Skin epidermis (tissue), 12 donors: ENCODE data around the gene ZNF581.

Experiments used
- H3K27ac ChIP-seq, 21 experiments: fragments of 200-600 bp; sonication (generic) in 11 of 21; one replicate each; pipeline ENCODE4 v1.5.0; 2020; ENCODE audit warnings: mild to moderate bottlenecking in 3 of 21, inconsistent platforms in 2 of 21, moderate library complexity in 2 of 21
- H3K4me3 ChIP-seq, 7 experiments: fragments of 200-600 bp; sonication (generic) in 2 of 7; one replicate each; pipeline ENCODE4 v1.5.0; 2020; ENCODE audit warnings: inconsistent platforms in 2 of 7, mild to moderate bottlenecking in 2 of 7, moderate library complexity in 1 of 7

ZNF581 gene

DNA sequence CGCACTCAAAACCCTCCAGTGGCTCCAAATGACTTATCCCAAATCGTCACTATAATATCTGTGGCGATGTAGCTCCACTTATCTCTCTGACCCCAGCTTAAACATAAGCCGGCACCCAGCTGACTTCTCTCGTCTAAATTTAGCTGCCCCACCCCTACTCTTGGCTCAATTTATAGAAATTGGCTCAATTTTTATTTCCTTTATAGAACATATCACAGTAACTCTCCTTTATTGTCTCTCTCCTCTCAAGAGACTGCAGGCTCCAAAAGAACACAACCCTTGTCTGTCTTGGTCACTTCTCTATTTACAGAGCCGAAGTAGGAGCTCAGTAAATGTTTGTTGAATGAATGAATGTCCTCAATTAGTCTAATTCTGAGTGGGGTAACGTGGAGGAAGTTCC, 19.9 kb upstream of the ZNF581 start:
- Histone ChIP-seq H3K4me3 (no peak overlapping the region), H3K27ac (peak overlapping the region in 7 of 21 experiments; percentile 26 to 97 (median 93))

DNA sequence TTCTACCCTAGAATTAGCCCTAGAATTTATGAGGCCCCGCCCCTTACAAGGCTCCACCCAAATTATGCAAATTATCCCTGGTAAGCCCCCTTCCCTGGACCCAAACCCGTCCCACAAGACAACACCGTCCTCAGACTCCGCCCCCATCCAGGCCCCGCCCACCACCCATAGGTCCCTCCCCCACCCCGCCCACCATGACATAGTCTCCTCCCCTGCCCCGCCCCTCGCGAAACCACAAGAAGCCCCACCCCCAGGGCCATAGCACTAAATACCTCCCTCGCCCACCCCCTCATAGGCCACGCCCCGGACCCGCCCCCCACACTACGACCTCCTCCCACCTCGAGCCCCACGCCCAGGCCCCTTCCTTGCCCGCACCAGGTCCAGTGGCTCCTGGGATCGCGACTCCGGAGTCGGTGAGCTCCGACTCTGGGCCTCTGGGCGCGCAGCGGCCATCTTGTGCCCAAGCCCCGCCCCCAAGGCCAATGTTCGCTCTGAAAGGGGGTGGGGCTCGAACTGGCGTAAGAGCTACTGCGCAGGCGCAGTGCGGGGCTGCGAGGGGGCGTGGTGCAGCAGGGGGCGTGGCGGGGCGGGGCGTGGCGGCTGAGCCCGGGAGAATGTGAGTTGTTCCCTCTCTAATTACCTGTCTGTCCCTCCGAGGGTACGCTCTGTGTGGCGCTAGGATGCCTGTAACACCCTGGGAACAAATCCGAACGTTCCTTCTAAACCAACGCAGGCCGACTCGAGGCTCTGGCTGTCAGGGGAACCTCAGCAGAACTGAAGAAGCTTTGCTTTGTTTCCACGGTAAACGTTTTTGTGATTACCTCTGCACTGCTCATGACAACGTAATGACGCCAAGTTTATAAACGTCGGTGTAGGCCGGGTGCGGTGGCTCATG, 19.1 kb upstream of the ZNF581 start, which contains the start of gene ZNF784:
Gene ZNF784 (minus strand): TSS at position 458 of the 895 bp plus-strand sequence. CDS start 5 bp downstream, at position 453.
- Histone ChIP-seq H3K4me3 (peak within 1 kb of the TSS; percentile 39 to 58 (median 51)), H3K27ac (peak within 1 kb of the TSS; percentile 70 to 98 (median 93))

DNA sequence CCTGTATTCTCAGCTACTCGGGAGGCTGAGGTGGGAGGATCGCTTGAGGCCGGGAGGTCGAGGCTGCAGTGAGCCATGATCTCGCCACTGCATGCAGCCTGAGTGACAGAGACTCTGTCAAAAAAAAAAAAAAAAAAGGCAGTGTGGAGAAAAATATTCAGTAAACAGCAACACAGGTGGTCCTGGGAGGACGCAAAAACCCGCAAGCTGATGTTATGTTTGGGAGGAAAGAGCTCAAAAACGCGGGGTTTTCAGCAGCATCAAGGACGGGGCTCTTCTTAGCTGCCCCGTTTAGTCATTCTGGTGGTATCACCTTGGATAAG, 18.5 kb upstream of the ZNF581 start:
- H3K27ac ChIP-seq, result peak overlapping the region in 14 of 21 experiments; percentile 84 to 98 (median 93)
- peak overlapping the region; percentile 39 to 58 (median 51) for H3K4me3 ChIP-seq

DNA sequence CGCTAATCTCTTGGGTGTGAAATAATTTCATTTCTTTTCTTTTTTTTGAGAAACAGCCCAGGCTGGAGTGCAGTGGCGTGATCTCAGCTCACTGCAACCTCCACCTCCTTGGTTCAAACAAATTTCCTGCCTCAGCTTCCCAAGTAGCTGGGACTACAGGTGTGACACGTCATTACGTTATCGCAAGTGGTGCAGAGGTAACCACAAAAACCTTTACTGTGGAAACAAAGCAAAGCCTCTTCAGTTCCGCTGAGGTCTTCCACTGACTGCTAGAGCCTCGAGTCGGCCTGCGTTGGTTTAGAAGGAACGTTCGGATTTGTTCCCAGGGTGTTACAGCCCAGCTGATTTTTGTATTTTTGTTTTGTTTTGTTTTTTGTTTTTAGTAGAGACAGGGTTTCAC, 17.1 kb upstream of the ZNF581 start:
- H3K4me3 ChIP-seq, result no peak overlapping the region
- peak overlapping the region in 2 of 21 experiments; percentile 52 to 65 for H3K27ac ChIP-seq

DNA sequence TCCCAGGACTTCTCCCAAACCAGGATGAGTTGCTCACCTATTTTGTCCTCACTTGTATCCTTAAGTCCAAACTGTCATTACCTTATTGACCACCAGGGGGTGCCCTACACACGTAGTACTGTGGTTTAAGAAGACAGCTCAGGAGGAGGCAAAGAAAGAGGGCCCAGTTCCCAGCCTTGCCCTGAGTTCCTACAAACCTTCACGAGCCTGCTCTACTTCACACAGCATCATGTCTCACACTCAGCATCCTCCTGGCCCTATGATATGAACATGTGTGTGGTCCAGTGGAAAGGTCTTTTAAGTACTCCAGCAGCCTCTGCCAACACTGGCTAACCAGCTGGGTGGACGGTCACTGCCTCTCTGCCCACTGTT, 11.0 kb upstream of the ZNF581 start:
- Histone ChIP-seq H3K27ac (peak overlapping the region in 1 of 21 experiments; percentile 7), H3K4me3 (no peak overlapping the region)

DNA sequence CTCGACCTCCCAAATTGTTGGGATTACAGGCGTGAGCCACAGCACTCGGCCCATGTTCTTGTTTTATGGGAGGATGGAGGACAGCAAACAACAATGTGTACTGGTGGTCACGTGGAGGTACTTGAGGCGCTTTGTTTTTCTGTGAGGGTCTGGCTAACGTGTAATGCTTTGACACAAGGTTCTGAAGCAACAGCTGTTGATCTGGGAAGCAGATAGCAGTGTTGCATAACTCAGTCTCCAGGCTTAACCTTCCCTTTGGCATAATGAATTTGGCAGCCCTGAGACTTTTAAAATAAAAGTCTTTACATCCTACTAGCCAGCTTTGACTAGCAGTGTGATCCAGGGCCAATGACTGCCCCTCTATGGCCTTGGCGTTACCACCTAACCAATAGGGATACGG, 9.6 kb upstream of the ZNF581 start:
- H3K27ac ChIP-seq, result peak overlapping the region in 7 of 21 experiments; percentile 56 to 99 (median 96)
- H3K4me3 ChIP-seq, result peak overlapping the region in 1 of 7 experiments; percentile 98

DNA sequence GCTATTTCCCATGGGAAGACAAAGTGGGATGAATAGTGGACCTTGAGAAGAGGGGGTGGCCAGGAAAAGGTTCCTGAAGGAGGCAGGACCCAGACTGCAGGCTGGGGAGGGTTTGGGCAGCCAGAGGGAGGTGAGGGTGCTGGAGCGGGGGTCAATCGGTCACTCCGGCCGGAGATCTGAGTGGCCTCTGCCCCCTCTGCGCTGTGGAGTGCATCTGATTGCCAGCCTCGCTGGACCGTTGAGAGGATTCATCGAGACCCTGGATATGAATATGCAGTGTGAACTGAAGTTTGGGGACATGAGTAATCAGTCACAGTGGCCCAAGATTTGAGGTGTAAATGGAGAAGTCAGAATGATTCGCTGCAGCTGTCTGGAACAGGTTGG, 8.1 kb upstream of the ZNF581 start:
- Histone ChIP-seq H3K27ac (peak overlapping the region; percentile 60 to 99 (median 97)), H3K4me3 (peak overlapping the region; percentile 86 to 98 (median 95))

DNA sequence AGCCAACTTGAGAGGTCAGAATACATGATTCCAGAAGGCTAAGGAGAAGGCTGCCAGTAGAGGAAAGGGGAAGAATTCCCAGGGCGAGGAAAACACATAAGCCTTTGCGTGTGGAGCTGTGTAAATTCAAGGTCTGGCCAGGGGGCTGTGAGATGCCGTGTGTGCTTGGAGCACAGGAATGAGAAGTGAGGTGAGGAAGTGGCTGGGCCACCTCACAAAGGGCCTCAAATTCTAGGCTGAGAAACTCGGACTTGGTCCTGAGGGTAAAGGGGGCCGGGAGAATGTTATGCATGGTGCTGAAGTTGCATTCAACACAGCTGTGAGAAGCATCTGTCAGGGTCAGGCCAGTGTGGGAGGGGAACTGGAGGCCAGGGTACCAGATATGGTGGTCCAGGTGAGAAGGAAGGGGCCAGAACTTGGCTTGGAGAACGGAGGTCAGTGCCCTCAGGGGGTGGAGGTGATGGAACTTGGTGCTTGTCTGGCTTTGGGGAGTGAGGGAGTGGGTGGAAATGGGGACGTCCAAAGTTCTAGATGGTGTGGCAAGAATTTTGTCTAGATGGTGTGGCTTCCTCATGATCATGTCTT, 7.5 kb upstream of the ZNF581 start:
- peak overlapping the region in 18 of 21 experiments; percentile 89 to 99 (median 98) for H3K27ac ChIP-seq
- H3K4me3 ChIP-seq, result peak overlapping the region; percentile 86 to 98 (median 95)

DNA sequence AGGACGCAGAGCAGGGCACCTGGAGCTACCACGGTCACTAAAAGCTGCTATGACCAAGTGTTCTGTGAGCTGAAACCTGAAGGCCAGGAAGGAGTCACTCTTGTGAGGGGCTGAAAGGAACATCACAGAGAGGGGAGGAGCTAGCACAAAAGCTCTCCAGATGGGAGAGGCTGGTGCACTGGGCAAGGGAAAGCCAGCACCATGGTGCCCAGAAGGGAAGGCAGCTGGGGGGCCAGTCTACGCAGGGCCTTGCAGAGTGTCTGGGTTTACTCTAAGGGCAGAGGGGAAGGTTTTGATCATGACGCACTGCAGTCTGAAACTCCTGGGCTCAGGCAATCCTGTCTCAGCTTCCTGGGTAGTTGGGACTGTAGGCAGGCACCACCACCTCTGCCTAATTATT, 6.7 kb upstream of the ZNF581 start:
- Histone ChIP-seq H3K4me3 (peak overlapping the region in 1 of 7 experiments; percentile 98), H3K27ac (peak overlapping the region in 3 of 21 experiments; percentile 20 to 99 (median 26))

DNA sequence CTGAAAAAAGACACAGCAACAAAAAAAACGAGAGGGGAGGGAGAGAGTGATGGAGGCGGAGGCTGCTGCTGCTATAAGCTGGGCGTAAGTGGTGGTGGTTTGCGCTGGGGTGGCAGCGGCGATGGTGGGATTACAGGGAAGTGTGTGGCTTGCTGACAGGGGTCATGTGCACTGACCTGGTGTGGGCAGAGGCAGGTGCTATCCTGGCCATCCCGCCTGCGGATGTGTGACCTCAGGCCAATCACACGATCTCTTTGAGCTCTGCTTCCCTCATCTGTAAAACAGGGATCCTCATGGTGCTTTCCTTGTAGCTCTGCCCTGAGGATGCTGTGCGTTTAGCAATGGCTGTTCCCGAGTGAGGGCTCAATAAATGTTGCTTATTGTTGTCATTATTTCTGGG, 5.9 kb upstream of the ZNF581 start:
- H3K27ac ChIP-seq, result no peak overlapping the region
- no peak overlapping the region for H3K4me3 ChIP-seq

DNA sequence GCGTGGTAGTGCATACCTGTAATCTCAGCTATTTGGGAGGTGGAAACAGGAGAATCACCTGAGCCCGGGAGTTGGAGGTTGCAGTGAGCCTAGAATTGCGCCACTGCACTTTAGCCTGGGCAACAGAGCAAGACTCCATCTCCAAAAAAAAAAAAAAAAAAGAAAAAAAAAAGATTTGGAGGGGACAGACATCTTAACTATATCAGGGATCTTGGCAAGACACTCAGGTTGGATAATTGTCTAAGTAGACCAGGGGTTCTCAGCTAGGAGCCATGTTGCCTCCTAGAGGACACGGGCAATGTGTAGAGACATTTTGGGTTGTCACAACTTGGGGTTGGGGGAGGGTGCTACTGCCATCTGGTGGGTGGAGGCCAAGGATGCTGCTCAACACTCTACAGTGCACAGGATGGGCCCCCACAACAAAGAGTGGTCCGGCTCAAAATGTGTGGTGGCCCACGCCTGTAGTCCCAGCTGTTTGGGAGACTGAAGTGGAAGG, 4.5 kb upstream of the ZNF581 start:
- no peak overlapping the region for H3K27ac ChIP-seq
- H3K4me3 ChIP-seq, result no peak overlapping the region

DNA sequence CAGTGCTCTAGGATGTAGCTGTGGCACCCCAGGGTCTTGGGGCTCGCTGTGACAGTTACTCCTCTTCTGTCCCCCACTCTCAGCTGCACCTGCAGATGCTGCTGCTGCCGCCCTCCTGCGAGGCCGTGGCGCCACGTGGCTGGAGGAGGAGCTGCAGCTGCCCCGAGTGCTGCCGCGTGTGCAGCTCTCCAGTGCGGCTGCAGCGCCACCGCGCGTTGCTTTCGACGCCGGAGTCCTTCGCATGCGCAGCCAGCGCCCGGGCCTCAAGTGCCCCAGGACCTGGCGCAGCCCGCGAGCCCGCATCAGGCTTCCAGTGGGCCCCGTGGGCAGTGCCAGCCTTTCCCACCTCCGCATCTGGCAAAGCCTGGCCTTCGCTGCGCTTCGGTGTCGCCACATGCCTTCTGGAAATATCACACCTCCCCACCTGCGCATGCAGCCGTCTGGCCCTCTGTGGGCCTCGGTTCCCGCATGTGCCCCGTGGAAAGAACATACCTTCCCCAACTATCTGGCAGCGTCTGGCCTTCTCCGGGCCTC, 3.3 kb upstream of the ZNF581 start:
- peak overlapping the region; percentile 67 to 95 (median 85) for H3K4me3 ChIP-seq
- H3K27ac ChIP-seq, result peak overlapping the region in 20 of 21 experiments; percentile 82 to 99 (median 94)

DNA sequence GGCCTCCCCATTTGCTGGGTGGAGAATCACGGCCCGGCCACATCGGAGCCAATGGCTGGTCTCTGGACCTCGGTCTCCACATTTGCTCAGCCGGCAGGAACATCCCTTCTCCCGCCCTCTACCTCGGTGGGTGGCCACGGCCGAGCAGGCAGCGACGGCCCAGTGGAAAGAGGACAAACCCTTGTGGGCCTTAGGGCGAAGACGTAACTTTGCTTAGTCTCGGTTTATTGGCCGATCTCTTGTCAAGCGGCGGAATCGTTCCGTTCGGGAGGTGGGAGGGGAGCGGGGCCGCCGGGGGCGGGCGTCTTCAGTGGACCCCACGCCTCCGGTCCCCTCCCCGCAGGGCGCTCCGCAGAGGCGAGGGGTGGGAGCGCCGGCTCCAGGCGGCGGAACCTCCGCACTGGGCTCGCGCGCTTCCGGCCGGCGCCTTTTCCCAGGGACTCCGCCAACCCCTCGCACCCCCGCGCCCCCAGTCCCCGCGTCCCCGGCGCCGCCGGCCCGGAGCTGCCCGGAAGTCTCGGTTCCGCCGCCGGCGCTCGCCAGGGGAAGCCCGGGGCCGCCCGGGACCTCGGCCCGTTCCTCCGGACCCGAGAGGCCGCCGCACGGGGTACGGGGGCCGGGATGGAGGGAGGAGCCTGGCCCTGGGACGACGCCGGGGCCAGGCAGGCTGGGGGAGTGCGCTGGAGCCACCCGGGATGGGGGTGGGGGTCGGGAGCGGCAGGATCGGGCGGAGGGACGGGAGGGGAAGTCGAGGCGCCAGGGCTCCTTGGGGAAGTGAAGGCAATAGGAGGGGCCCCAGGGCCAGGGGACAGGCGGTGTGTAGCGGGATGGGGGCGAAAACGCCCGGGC, 2.6 kb upstream of the ZNF581 start, which contains the start of gene ZNF580:
Gene ZNF580 (plus strand): TSS at position 426 of the 849 bp plus-strand sequence. CDS start 1,507 bp downstream, outside the sequence.
- Histone ChIP-seq H3K4me3 (peak within 1 kb of the TSS; percentile 67 to 95 (median 85)), H3K27ac (peak within 1 kb of the TSS; percentile 47 to 99 (median 93))

DNA sequence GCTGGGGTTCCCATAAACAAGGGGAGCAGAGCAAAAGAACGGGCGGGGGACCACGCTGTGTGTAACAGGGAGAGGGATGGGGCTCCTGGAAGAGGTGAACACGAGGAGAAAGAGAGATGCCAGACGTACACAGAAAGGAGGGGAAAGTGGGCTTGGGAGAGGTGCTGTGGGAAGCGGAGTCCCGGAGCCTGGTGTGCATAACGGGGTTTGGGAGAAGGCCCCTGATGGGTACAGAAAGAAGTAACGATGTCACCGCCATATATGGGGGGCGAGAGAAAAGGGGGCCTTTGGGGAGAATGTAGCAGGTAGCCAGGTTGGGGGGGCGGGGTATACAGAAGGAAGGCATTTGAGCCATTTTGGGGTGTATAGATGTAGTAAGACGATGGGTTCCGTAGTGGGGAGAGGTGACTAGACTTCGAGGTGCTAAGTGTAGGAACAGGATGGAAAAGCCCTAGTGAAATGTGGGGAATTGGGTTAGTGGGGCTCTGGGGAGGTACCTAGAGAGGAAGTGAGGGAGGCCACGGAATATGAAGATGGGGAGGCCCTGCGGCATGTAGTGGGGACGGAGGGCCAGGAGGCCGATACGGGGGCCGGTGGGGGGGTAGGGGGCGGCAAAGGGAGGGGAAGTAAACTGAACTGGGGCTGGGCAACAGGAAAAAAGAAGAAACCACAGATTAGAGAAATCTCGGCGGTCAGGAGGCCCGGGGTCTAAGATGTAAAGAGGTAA, 1.9 kb upstream of the ZNF581 start:
- Histone ChIP-seq H3K4me3 (peak overlapping the region; percentile 67 to 95 (median 85)), H3K27ac (peak overlapping the region; percentile 47 to 99 (median 93))

DNA sequence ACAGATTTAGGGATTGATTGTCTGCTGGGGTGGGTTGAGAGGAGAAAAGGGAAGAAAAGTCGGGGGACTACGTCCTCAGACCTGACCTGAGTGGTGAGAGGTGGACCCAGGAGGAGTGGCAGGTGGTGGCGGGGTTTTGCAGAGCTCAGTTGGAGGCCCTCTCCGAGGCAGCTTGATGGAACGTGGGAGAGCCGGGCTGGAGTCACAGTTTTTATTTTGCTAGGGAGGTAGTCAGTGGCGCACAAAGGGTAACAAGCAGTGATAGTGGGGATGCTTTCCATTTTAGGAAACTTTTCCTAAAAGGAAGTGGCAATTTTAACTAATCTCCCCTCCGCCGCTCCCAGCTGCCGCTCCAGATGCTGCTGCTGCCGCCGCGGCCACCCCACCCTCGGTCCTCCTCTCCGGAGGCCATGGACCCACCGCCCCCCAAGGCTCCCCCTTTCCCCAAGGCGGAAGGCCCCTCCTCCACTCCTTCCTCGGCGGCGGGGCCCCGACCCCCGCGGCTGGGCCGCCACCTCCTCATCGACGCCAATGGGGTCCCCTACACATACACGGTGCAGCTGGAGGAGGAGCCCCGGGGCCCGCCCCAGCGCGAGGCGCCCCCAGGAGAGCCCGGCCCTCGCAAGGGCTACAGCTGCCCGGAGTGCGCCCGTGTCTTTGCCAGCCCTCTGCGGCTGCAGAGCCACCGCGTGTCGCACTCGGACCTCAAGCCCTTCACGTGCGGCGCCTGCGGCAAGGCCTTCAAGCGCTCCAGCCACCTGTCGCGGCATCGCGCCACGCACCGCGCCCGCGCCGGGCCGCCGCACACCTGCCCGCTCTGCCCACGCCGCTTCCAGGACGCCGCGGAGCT, 1.1 kb upstream of the ZNF581 start:
- Histone ChIP-seq H3K27ac (peak overlapping the region in 20 of 21 experiments; percentile 42 to 99 (median 93)), H3K4me3 (peak overlapping the region; percentile 67 to 95 (median 85))

DNA sequence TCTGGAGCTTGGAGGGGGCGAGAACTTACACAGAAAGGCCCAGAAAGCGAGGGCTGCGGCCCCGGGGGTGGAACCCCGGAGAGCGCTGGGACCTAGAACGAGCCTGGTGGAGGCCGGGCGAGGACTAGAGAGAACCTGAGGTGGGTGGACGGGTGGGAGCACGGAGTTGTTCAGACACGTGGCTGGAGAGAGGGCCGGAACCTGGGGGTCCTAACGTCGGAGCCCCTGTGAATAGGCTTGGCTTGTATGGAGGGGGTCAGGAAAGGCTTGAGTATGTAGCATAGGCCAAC, 383 bp downstream of the ZNF581 start:
- Histone ChIP-seq H3K27ac (peak overlapping the region; percentile 73 to 99 (median 93)), H3K4me3 (peak overlapping the region; percentile 67 to 95 (median 85))

DNA sequence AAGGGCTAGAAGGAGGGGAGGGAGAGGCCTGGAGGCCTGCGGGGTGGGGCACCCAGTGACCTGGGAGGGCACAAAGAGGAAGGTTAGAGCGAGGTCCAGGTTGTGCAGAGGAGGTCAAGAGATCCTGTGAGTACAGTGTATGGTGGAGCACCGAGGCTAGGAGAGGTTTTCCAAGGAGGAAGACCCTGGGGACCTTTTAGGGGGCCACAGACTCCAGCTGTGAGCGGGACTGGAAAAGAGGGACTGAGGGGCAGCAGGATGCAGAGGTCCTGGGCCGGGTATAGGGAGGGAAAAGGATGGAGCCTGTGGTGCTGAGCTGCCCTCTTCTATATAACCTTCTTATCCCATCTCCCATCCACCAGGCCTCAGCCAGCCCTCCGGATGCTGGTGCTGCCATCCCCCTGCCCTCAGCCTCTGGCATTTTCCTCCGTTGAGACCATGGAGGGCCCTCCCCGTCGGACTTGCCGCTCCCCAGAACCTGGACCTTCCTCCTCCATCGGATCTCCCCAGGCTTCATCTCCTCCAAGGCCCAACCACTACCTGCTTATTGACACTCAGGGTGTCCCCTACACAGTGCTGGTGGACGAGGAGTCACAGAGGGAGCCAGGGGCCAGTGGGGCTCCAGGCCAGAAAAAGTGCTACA, 863 bp downstream of the ZNF581 start:
- H3K4me3 ChIP-seq, result peak overlapping the region; percentile 67 to 95 (median 85)
- H3K27ac ChIP-seq, result peak overlapping the region; percentile 73 to 99 (median 93)
